ENCODE results near the gene ABLIM2.
A peak's percentile ranks its signal among the peaks of the same experiment; 100 is the strongest.

Gene ABLIM2

DNA sequence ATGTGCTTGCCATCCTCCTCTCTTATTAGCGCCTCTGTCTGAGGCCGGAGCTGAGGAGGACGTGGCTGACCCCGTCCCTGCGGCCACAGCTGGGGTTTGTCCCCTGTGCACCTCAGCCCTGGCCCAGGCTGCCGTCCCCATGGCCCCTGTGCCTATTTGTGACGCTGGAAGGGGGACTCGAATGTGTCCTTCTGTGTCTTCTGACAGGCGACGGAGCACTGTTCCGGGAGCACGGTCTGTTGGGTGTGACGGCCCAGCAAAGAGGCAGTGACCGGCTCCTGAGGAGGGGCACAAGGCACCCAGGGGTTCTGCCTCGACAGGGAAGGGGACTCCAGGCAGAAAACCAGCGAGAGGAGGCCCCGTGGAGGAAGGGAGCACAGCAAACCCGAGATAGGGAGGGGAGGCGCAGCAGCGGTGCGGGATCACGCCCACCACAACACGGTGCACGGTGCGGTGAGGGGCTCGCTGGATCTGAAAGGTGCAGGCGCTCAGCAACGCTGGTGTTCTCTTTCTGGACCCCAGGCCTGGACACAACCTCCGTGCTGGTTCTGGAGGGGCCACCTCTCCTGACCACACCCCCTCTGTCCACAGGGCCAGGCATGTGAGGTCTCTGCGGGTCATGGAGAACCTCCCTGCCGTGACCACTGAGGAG, 46.1 kb upstream of the ABLIM2 start:
- Histone ChIP-seq H3K9me3 (ENCODE audit: severe bottlenecking) (no peaks in the 10 kb centered on the region), H3K4me1 (ENCODE audit: insufficient read depth, poor library complexity, severe bottlenecking) (peaks cover 38% of the 10 kb centered on the region), H3K27me3 (ENCODE audit: insufficient read depth, poor library complexity, severe bottlenecking) (no peaks in the 10 kb centered on the region), H3K36me3 (ENCODE audit: low read depth) (peaks cover 87% of the 10 kb centered on the region), H3K4me3 (ENCODE audit: severe bottlenecking) (no peak overlapping the region), H3K27ac (ENCODE audit: poor library complexity, severe bottlenecking) (peak overlapping the region; percentile 88)
- no peak for ATAC-seq (ENCODE audit: low read depth)
- TF ChIP-seq, protein P1, sequence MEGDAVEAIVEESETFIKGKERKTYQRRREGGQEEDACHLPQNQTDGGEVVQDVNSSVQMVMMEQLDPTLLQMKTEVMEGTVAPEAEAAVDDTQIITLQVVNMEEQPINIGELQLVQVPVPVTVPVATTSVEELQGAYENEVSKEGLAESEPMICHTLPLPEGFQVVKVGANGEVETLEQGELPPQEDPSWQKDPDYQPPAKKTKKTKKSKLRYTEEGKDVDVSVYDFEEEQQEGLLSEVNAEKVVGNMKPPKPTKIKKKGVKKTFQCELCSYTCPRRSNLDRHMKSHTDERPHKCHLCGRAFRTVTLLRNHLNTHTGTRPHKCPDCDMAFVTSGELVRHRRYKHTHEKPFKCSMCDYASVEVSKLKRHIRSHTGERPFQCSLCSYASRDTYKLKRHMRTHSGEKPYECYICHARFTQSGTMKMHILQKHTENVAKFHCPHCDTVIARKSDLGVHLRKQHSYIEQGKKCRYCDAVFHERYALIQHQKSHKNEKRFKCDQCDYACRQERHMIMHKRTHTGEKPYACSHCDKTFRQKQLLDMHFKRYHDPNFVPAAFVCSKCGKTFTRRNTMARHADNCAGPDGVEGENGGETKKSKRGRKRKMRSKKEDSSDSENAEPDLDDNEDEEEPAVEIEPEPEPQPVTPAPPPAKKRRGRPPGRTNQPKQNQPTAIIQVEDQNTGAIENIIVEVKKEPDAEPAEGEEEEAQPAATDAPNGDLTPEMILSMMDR (IDR thresholded peaks at IDR 0.05; ENCODE audit: poor library complexity, severe bottlenecking) = no peak
- no peak for DNase-seq (ENCODE audit: low spot score)

DNA sequence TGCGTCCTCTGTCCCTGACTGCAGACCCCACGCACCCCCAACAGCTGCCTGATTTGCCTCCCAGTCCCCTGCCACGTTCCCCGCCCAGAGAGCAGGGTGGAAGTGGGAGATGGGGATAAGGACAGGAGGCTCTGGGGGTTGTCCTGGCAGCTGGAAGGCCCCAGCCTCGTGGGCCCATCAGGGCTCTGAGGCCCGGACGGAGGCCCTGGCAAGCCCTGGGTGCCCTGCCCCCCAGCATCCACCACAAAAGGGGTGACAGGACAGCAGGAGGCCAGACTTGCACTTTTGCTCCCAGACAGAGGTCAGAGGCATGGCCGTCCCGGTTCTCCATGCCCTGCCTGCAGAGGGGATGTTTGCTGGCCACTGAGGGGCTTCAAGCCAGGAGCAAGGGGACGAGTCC, 45.2 kb upstream of the ABLIM2 start:
- peaks cover 80% of the 10 kb centered on the region for H3K36me3 ChIP-seq (ENCODE audit: low read depth)
- peak overlapping the region; percentile 88 for H3K27ac ChIP-seq (ENCODE audit: poor library complexity, severe bottlenecking)
- TF ChIP-seq, protein P1 (IDR thresholded peaks at IDR 0.05; ENCODE audit: poor library complexity, severe bottlenecking) = no peak
- no peaks in the 10 kb centered on the region for H3K27me3 ChIP-seq (ENCODE audit: insufficient read depth, poor library complexity, severe bottlenecking)
- peaks cover 39% of the 10 kb centered on the region for H3K4me1 ChIP-seq (ENCODE audit: insufficient read depth, poor library complexity, severe bottlenecking)
- no peak overlapping the region for H3K4me3 ChIP-seq (ENCODE audit: severe bottlenecking)
- no peaks in the 10 kb centered on the region for H3K9me3 ChIP-seq (ENCODE audit: severe bottlenecking)
- ATAC-seq (ENCODE audit: low read depth) = no peak
- DNase-seq (ENCODE audit: low spot score) = no peak

- H3K27ac ChIP-seq (ENCODE audit: poor library complexity, severe bottlenecking) = peak overlapping the region; percentile 88
- DNase-seq (ENCODE audit: low spot score) (no peak), ATAC-seq (ENCODE audit: low read depth) (no peak)
- no peaks in the 10 kb centered on the region for H3K27me3 ChIP-seq (ENCODE audit: insufficient read depth, poor library complexity, severe bottlenecking)
- H3K4me1 ChIP-seq (ENCODE audit: insufficient read depth, poor library complexity, severe bottlenecking) = peaks cover 47% of the 10 kb centered on the region
- no peaks in the 10 kb centered on the region for H3K9me3 ChIP-seq (ENCODE audit: severe bottlenecking)
- TF ChIP-seq, protein P1 (IDR thresholded peaks at IDR 0.05; ENCODE audit: poor library complexity, severe bottlenecking) = no peak
- H3K4me3 ChIP-seq (ENCODE audit: severe bottlenecking) = no peak overlapping the region
- H3K36me3 ChIP-seq (ENCODE audit: low read depth) = peaks cover 73% of the 10 kb centered on the region
Observed at GRCh38 chr4:8203052-8203401, 44.4 kb upstream of the ABLIM2 start.

GRCh38 chr4:8202108-8203051, 43.8 kb upstream of the ABLIM2 start:
- ATAC-seq (ENCODE audit: low read depth) = no peak
- H3K27me3 ChIP-seq (ENCODE audit: insufficient read depth, poor library complexity, severe bottlenecking) = no peaks in the 10 kb centered on the region

More at GRCh38 chr4:8202108-8203051, 43.8 kb upstream of the ABLIM2 start:
- Histone ChIP-seq H3K36me3 (ENCODE audit: low read depth) (peaks cover 67% of the 10 kb centered on the region), H3K9me3 (ENCODE audit: severe bottlenecking) (no peaks in the 10 kb centered on the region), H3K4me3 (ENCODE audit: severe bottlenecking) (no peak overlapping the region), H3K27ac (ENCODE audit: poor library complexity, severe bottlenecking) (peak overlapping the region; percentile 88), H3K4me1 (ENCODE audit: insufficient read depth, poor library complexity, severe bottlenecking) (peaks cover 47% of the 10 kb centered on the region)
- TF ChIP-seq, protein P1 (IDR thresholded peaks at IDR 0.05; ENCODE audit: poor library complexity, severe bottlenecking) = no peak
- no peak for DNase-seq (ENCODE audit: low spot score)
